Caki2 (cell line): Measurements from ENCODE around the gene BMPER. TPM values are rescaled to one million over a fixed set of nuclear protein-coding genes. Genes with fewer than 3 reads are reported as not detected.

ENCODE experiments used
- DNase-seq: peaks from one replicate; pipeline ENCODE4 v3.0.0-alpha.2; 2015; ENCODE audit warnings: low read depth
- in situ Hi-C: cut with HindIII; loops from 2 replicates; pipeline ENCODE4 v1.10.0; 2016; ENCODE audit warnings: low sequenced_read_pairs, low pct_unique_long_range_greater_than_20kb, mixed read lengths
- total RNA-seq: library from RNA; depleted of rRNA; stranded (reverse); fragments of >200 nt; shearing (Covaris generic); gene quantifications from 2 replicates; pipeline ENCODE4 v1.2.3, GENCODE V29; 2014; ENCODE audit warnings: low replicate concordance

BMPER gene
- total RNA-seq, 1 experiment from 2014 or later: not detected

- in situ Hi-C loops: no loop called here
- DNase-seq: no peak
Observed at GRCh38 chr7:34036051-34036920, 130.9 kb downstream of the BMPER start.

GRCh38 chr7:34036972-34037792 is 131.8 kb downstream of the BMPER start:
- no peak for DNase-seq
- in situ Hi-C loops: no loop called here

GRCh38 chr7:34038816-34039470 is 133.6 kb downstream of the BMPER start:
- DNase-seq: no peak
- in situ Hi-C loops: no loop called here

- in situ Hi-C loops: no loop called here
- no peak for DNase-seq
Observed at GRCh38 chr7:34041707-34042106, 136.4 kb downstream of the BMPER start.

- DNase-seq: no peak
- in situ Hi-C loops: no loop called here
Observed at GRCh38 chr7:34042406-34042805, 137.1 kb downstream of the BMPER start.

- in situ Hi-C loops: no loop called here
Observed at GRCh38 chr7:34043461-34044305, 138.3 kb downstream of the BMPER start.

GRCh38 chr7:34044306-34044643 is 138.9 kb downstream of the BMPER start:
- DNase-seq: no peak
- in situ Hi-C loops: no loop called here

More at GRCh38 chr7:34043461-34044305, 138.3 kb downstream of the BMPER start:
- DNase-seq: no peak

- in situ Hi-C loops: no loop called here
- no peak for DNase-seq
Observed at GRCh38 chr7:34044734-34045353, 139.5 kb downstream of the BMPER start.

- DNase-seq: no peak
- in situ Hi-C loops: no loop called here
Observed at GRCh38 chr7:34048445-34048844, 143.1 kb downstream of the BMPER start.

- DNase-seq: no peak
- in situ Hi-C loops: no loop called here
Observed at GRCh38 chr7:34054075-34054474, 148.7 kb downstream of the BMPER start.

- DNase-seq: no peak
- in situ Hi-C loops: no loop called here
Observed at GRCh38 chr7:34057136-34057535, 151.8 kb downstream of the BMPER start.

- DNase-seq: no peak
- in situ Hi-C loops: no loop called here
Observed at GRCh38 chr7:34057956-34058355, 152.6 kb downstream of the BMPER start.

- in situ Hi-C loops: no loop called here
- no peak for DNase-seq
Observed at GRCh38 chr7:34058801-34059135, 153.4 kb downstream of the BMPER start.

- in situ Hi-C loops: no loop called here
- no peak for DNase-seq
Observed at GRCh38 chr7:34059136-34059828, 153.9 kb downstream of the BMPER start.

GRCh38 chr7:34060196-34060947 is 155.0 kb downstream of the BMPER start:
- no peak for DNase-seq
- in situ Hi-C loops: no loop called here

GRCh38 chr7:34061149-34061548 is 155.8 kb downstream of the BMPER start:
- DNase-seq: no peak
- in situ Hi-C loops: no loop called here

- DNase-seq: no peak
- in situ Hi-C loops: no loop called here
Observed at GRCh38 chr7:34062341-34062740, 157.0 kb downstream of the BMPER start.
